Parathyroid adenoma (tissue), 2 donors: ENCODE measurements around the gene TNFRSF19.

Source experiments
- H2AFZ ChIP-seq: fragments of 300-600 bp; sonication (generic); one replicate; pipeline ENCODE4 v1.7.0; 2017; ENCODE audit warnings: antibody characterized with exemption, mild to moderate bottlenecking
- H3K27ac ChIP-seq: fragments of 300-600 bp; sonication (generic); one replicate; pipeline ENCODE4 v1.7.0; 2017
- H3K27me3 ChIP-seq: fragments of 300-600 bp; sonication (generic); one replicate; pipeline ENCODE4 v1.7.0; 2017; ENCODE audit warnings: low read length; ENCODE audit not compliant: control insufficient read depth, insufficient read depth
- H3K36me3 ChIP-seq: fragments of 300-600 bp; sonication (generic); one replicate; pipeline ENCODE4 v1.7.0; 2017; ENCODE audit warnings: low read length; ENCODE audit not compliant: control insufficient read depth, insufficient read depth
- H3K4me1 ChIP-seq: fragments of 300-600 bp; sonication (generic); one replicate; pipeline ENCODE4 v1.7.0; 2017; ENCODE audit warnings: control low read depth
- H3K4me2 ChIP-seq: fragments of 300-600 bp; sonication (generic); one replicate; pipeline ENCODE4 v1.7.0; 2017; ENCODE audit warnings: low read length
- H3K4me3 ChIP-seq: fragments of 300-600 bp; sonication (generic); one replicate; pipeline ENCODE4 v1.7.0; 2017; ENCODE audit warnings: low read depth, low read length
- H3K79me2 ChIP-seq: fragments of 300-600 bp; sonication (generic); one replicate; pipeline ENCODE4 v1.7.0; 2017; ENCODE audit warnings: control low read depth
- H3K9ac ChIP-seq: fragments of 300-600 bp; sonication (generic); one replicate; pipeline ENCODE4 v1.7.0; 2017; ENCODE audit warnings: mild to moderate bottlenecking
- H3K9me3 ChIP-seq: fragments of 300-600 bp; sonication (generic); one replicate; pipeline ENCODE4 v1.7.0; 2017; ENCODE audit warnings: low read length; ENCODE audit not compliant: control insufficient read depth
- TF ChIP-seq, protein P1 (sequence below): fragments of 300-600 bp; sonication (generic); IDR thresholded peaks from one replicate; pipeline ENCODE4 v1.7.0; 2017; ENCODE audit warnings: antibody characterized with exemption, mild to moderate bottlenecking
- donor health status: primary hyperparathyroidism.

The TNFRSF19 gene

DNA sequence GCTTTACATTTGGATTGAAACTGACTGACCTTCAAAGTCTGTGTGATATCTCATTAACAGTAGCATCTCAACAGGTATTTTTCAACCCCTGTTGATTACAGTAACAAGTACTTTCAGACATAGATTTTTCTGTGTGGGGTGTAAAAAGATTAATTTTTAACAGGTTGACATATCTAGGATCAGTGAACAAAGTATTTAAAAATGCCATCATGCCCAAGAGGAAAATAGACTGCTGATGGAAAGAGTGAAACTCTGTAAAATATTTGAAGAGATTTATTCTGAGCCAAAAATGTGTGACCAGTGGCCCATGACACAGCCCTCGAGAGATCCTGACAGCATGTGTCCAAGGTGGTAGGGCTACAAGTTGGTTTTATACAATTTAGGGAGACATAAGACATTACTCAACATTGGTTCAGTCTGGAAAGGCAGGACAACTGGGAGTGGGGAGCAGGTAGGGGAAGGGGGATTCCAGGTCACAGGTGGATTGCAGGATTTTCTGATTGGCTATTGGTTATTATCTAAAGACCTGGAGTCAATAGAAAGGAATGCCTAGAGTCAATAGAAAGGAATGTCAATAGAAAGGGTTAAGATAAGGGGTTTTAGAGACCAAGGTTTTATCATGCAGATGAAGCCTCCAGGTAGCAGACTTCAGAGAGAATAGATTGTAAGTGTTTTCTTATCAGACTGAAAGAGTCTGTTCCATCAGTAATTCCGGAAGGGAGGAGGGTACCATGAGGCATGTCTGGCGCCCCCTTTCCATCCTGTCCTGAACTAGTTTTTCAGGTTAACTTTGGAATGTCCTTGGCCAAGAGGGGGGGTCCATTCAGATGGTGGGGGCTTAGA is 29.1 kb downstream of the TNFRSF19 start:
- Histone ChIP-seq H3K36me3 (no peaks in the 10 kb centered on the region), H3K4me2 (no peak overlapping the region), H3K9ac (no peak overlapping the region), H3K4me3 (no peak overlapping the region), H3K27me3 (no peaks in the 10 kb centered on the region), H3K9me3 (no peaks in the 10 kb centered on the region), H3K27ac (no peak overlapping the region), H3K79me2 (no peaks in the 10 kb centered on the region), H2AFZ (no peak overlapping the region), H3K4me1 (no peaks in the 10 kb centered on the region)
- TF ChIP-seq, protein P1, sequence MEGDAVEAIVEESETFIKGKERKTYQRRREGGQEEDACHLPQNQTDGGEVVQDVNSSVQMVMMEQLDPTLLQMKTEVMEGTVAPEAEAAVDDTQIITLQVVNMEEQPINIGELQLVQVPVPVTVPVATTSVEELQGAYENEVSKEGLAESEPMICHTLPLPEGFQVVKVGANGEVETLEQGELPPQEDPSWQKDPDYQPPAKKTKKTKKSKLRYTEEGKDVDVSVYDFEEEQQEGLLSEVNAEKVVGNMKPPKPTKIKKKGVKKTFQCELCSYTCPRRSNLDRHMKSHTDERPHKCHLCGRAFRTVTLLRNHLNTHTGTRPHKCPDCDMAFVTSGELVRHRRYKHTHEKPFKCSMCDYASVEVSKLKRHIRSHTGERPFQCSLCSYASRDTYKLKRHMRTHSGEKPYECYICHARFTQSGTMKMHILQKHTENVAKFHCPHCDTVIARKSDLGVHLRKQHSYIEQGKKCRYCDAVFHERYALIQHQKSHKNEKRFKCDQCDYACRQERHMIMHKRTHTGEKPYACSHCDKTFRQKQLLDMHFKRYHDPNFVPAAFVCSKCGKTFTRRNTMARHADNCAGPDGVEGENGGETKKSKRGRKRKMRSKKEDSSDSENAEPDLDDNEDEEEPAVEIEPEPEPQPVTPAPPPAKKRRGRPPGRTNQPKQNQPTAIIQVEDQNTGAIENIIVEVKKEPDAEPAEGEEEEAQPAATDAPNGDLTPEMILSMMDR: no peak

- no peak overlapping the region for H2AFZ ChIP-seq
- no peaks in the 10 kb centered on the region for H3K9me3 ChIP-seq
- H3K27ac ChIP-seq: no peak overlapping the region
Observed at GRCh38 chr13:23600100-23600499, 29.9 kb downstream of the TNFRSF19 start.

DNA sequence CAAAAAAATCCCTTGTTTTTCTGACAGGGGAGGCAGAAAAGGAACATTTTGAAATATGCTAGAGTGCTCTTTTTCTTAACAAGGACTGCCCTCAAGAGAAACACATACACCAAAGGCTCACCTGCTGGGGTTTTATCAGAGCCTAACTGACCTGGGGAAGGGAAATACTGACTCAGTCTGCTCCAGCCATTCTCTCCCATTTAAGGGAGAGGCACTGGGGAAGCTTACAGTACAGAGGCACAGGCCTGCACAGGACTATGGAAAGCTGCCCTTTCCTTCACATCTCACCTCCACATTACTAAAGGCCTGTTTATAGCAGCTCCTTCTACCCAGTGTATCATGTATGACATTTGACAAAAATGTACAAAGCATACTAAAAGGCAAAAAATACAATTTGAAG is 30.3 kb downstream of the TNFRSF19 start:
- no peaks in the 10 kb centered on the region for H3K4me1 ChIP-seq
- H3K9me3 ChIP-seq: no peaks in the 10 kb centered on the region
- H3K79me2 ChIP-seq: no peaks in the 10 kb centered on the region
- no peaks in the 10 kb centered on the region for H3K36me3 ChIP-seq
- no peak overlapping the region for H3K4me3 ChIP-seq
- no peak overlapping the region for H3K9ac ChIP-seq
- H3K4me2 ChIP-seq: no peak overlapping the region
- H2AFZ ChIP-seq: no peak overlapping the region
- TF ChIP-seq, protein P1: no peak
- no peak overlapping the region for H3K27ac ChIP-seq
- H3K27me3 ChIP-seq: no peaks in the 10 kb centered on the region

More at GRCh38 chr13:23600100-23600499, 29.9 kb downstream of the TNFRSF19 start:
- Histone ChIP-seq H3K4me3 (no peak overlapping the region), H3K9ac (no peak overlapping the region), H3K27me3 (no peaks in the 10 kb centered on the region), H3K4me1 (no peaks in the 10 kb centered on the region), H3K79me2 (no peaks in the 10 kb centered on the region), H3K4me2 (no peak overlapping the region), H3K36me3 (no peaks in the 10 kb centered on the region)
- TF ChIP-seq, protein P1: no peak

DNA sequence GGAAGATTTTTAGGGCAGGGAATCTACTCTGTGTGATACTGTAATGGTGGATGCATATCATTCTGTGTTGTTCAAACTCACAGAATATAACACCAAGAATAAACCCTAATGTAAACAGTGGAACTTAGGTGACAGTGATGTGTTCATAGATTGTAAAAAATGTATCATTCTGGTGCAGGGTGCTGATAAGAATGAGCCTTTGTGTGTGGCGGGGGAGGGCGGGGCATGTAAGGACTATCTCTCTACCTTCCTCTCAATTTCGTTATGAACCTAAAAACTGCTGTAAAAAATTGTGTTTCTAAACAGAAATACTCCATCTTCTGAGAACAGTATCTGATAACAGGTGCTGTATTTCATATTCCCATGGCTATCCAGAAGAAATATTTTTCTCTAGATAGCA is 35.6 kb downstream of the TNFRSF19 start:
- H3K4me3 ChIP-seq: no peak overlapping the region
- H2AFZ ChIP-seq: no peak overlapping the region
- TF ChIP-seq, protein P1: no peak
- no peak overlapping the region for H3K27ac ChIP-seq
- no peaks in the 10 kb centered on the region for H3K27me3 ChIP-seq
- H3K9ac ChIP-seq: no peak overlapping the region
- no peak overlapping the region for H3K4me2 ChIP-seq
- H3K36me3 ChIP-seq: no peaks in the 10 kb centered on the region
- H3K9me3 ChIP-seq: no peaks in the 10 kb centered on the region
- no peaks in the 10 kb centered on the region for H3K4me1 ChIP-seq
- no peaks in the 10 kb centered on the region for H3K79me2 ChIP-seq

DNA sequence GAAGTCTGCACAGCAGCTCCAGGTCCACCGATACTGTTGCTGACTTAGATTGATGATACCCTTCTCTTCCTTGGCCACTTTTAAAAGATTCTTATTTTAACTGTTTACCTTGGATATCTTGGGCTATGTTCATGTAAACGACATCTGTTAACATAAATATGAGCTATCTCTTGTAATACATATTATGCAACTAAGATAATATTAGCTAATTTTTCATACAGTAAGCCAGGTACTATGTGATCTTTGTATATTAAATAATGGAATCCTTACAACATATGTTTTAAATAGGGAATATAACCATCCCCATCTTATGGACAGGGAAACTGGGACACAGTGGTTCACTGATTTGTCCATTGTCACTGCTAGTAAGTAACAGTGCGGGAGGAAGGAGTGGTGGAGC is 37.9 kb downstream of the TNFRSF19 start:
- H3K4me1 ChIP-seq: no peaks in the 10 kb centered on the region
- H3K4me3 ChIP-seq: no peak overlapping the region
- no peaks in the 10 kb centered on the region for H3K36me3 ChIP-seq
- no peaks in the 10 kb centered on the region for H3K9me3 ChIP-seq
- no peak overlapping the region for H3K9ac ChIP-seq
- H3K79me2 ChIP-seq: no peaks in the 10 kb centered on the region
- TF ChIP-seq, protein P1: no peak
- no peak overlapping the region for H3K4me2 ChIP-seq
- no peaks in the 10 kb centered on the region for H3K27me3 ChIP-seq
- no peak overlapping the region for H2AFZ ChIP-seq
- H3K27ac ChIP-seq: no peak overlapping the region
